IPS DF 6.9 (cell line): ENCODE results near the gene HSPB7.
"Not testable (repeated sequence)": the region's sequence is repeated elsewhere in the genome, so short reads cannot be mapped to it uniquely, and the experiment has no call there.

ENCODE experiments used
- DNase-seq: peaks from one replicate; pipeline ENCODE4 v3.0.0-alpha.2; 2013; ENCODE audit warnings: low read depth, low spot score
- H3K27ac ChIP-seq: one replicate; pipeline ENCODE4 v1.5.1; 2013; ENCODE audit warnings: low read length, control low read depth
- H3K27me3 ChIP-seq: 2 replicates; pipeline ENCODE4 v1.6.1; 2013; ENCODE audit warnings: mild to moderate bottlenecking, low read length; ENCODE audit not compliant: control insufficient read depth, insufficient read depth
- H3K36me3 ChIP-seq: 2 replicates; pipeline ENCODE4 v1.6.1; 2013; ENCODE audit warnings: low read length; ENCODE audit not compliant: control insufficient read depth, insufficient read depth
- H3K4me1 ChIP-seq: 2 replicates; pipeline ENCODE4 v1.6.1; 2013; ENCODE audit warnings: low read length; ENCODE audit not compliant: control insufficient read depth, insufficient read depth
- H3K4me3 ChIP-seq: 2 replicates; pipeline ENCODE4 v1.5.1; 2013; ENCODE audit warnings: mild to moderate bottlenecking, low read length
- H3K9me3 ChIP-seq: 2 replicates; pipeline ENCODE4 v1.6.1; 2013; ENCODE audit warnings: low read length, inconsistent platforms; ENCODE audit not compliant: control insufficient read depth, insufficient read depth
- WGBS: extraction: QIAGEN DNeasy Blood & Tissue Kit; methylation state at CpG from one replicate; pipeline ENCODE4 v1.1.7; 2013; ENCODE audit warnings: mixed read lengths, missing lambda C conversion rate; ENCODE audit not compliant: insufficient read length, insufficient coverage; 5-methylcytosine and 5-hydroxymethylcytosine counted together

The HSPB7 gene

GRCh38 chr1:16017461-16018303 is at the start of gene HSPB7:
Gene HSPB7, minus strand, starts transcription at chr1:16018043. Its CDS starts 80 bp downstream, at chr1:16017963.
- Histone ChIP-seq H3K36me3 (no peaks in the 10 kb centered on the region), H3K4me3 (no peak within 1 kb of the TSS), H3K27me3 (no peaks in the 10 kb centered on the region), H3K4me1 (peaks cover 9% of the 10 kb centered on the region), H3K9me3 (no peaks in the 10 kb centered on the region), H3K27ac (no peak within 1 kb of the TSS)
- no CpG with 5 or more reads among the region's 37 CpGs for WGBS
- DNase-seq, result no peak

- Histone ChIP-seq H3K36me3 (no peaks in the 10 kb centered on the region), H3K9me3 (no peaks in the 10 kb centered on the region), H3K4me3 (no peak overlapping the region), H3K27ac (no peak overlapping the region), H3K27me3 (peaks cover 1% of the 10 kb centered on the region; the same call in 1 of the 2 replicates), H3K4me1 (peaks cover 9% of the 10 kb centered on the region)
- WGBS, result no CpG with 5 or more reads among the region's 6 CpGs
- DNase-seq, result no peak
Observed at GRCh38 chr1:16067127-16067768, 49.4 kb upstream of the HSPB7 start.

- Histone ChIP-seq H3K27me3 (no peaks in the 10 kb centered on the region), H3K4me1 (peaks cover 9% of the 10 kb centered on the region), H3K9me3 (no peaks in the 10 kb centered on the region), H3K4me3 (no peak overlapping the region), H3K36me3 (no peaks in the 10 kb centered on the region), H3K27ac (no peak overlapping the region)
- no peak for DNase-seq
- no CpG with 5 or more reads among the region's 4 CpGs for WGBS
Observed at GRCh38 chr1:16066245-16066644, 48.4 kb upstream of the HSPB7 start.

GRCh38 chr1:16065269-16065576 is 47.4 kb upstream of the HSPB7 start:
- no peaks in the 10 kb centered on the region for H3K27me3 ChIP-seq
- no peaks in the 10 kb centered on the region for H3K9me3 ChIP-seq
- WGBS, result no CpG with 5 or more reads among the region's 8 CpGs
- no peak overlapping the region for H3K4me3 ChIP-seq
- no peak overlapping the region for H3K27ac ChIP-seq
- H3K36me3 ChIP-seq, result no peaks in the 10 kb centered on the region
- H3K4me1 ChIP-seq, result peaks cover 9% of the 10 kb centered on the region
- DNase-seq, result no peak

- no peak overlapping the region for H3K27ac ChIP-seq
- H3K4me1 ChIP-seq, result peaks cover 9% of the 10 kb centered on the region
- no peak for DNase-seq
- WGBS, result no CpG with 5 or more reads among the region's 13 CpGs
- H3K36me3 ChIP-seq, result no peaks in the 10 kb centered on the region
- H3K27me3 ChIP-seq, result no peaks in the 10 kb centered on the region
- H3K4me3 ChIP-seq, result no peak overlapping the region
- H3K9me3 ChIP-seq, result no peaks in the 10 kb centered on the region
Observed at GRCh38 chr1:16064536-16065268, 46.9 kb upstream of the HSPB7 start.

- Histone ChIP-seq H3K4me1 (peaks cover 9% of the 10 kb centered on the region), H3K9me3 (no peaks in the 10 kb centered on the region), H3K27me3 (no peaks in the 10 kb centered on the region), H3K4me3 (no peak overlapping the region), H3K27ac (no peak overlapping the region), H3K36me3 (no peaks in the 10 kb centered on the region)
- no peak for DNase-seq
- WGBS, result no CpG with 5 or more reads among the region's 9 CpGs
Observed at GRCh38 chr1:16063921-16064320, 46.1 kb upstream of the HSPB7 start.

- Histone ChIP-seq H3K27ac (no peak overlapping the region), H3K27me3 (no peaks in the 10 kb centered on the region), H3K36me3 (no peaks in the 10 kb centered on the region), H3K4me3 (no peak overlapping the region), H3K9me3 (no peaks in the 10 kb centered on the region), H3K4me1 (peaks cover 9% of the 10 kb centered on the region)
- WGBS, result no CpG with 5 or more reads among the region's 15 CpGs
- no peak for DNase-seq
Observed at GRCh38 chr1:16063226-16063829, 45.5 kb upstream of the HSPB7 start.

GRCh38 chr1:16062687-16063075 is 44.8 kb upstream of the HSPB7 start:
- not testable (repeated sequence) for H3K27me3 ChIP-seq, H3K9me3 ChIP-seq, H3K36me3 ChIP-seq, H3K4me3 ChIP-seq, H3K4me1 ChIP-seq, DNase-seq, H3K27ac ChIP-seq
- no CpG with 5 or more reads among the region's 9 CpGs for WGBS

GRCh38 chr1:16061989-16062686 is 44.3 kb upstream of the HSPB7 start:
- not testable (repeated sequence) for H3K4me3 ChIP-seq, H3K9me3 ChIP-seq, H3K4me1 ChIP-seq, H3K36me3 ChIP-seq, H3K27me3 ChIP-seq, H3K27ac ChIP-seq, DNase-seq
- WGBS, result no CpG with 5 or more reads among the region's 18 CpGs

- Histone ChIP-seq H3K4me3 (no peak overlapping the region), H3K27ac (no peak overlapping the region), H3K9me3 (no peaks in the 10 kb centered on the region), H3K27me3 (no peaks in the 10 kb centered on the region), H3K4me1 (peaks cover 6% of the 10 kb centered on the region; the same call in 1 of the 2 replicates), H3K36me3 (no peaks in the 10 kb centered on the region)
- WGBS, result no CpG with 5 or more reads among the region's 3 CpGs
- no peak for DNase-seq
Observed at GRCh38 chr1:16061266-16061665, 43.4 kb upstream of the HSPB7 start.
